Activated T-helper 17 cell treated with anti-CD3 and anti-CD28 coated beads, Interleukin-2, amount 50 U/mL, for 72 hours (primary cell): ENCODE results near the gene VKORC1. TPM values are rescaled to one million over a fixed set of nuclear protein-coding genes. Genes with fewer than 3 reads are reported as not detected.

Experiments
- ATAC-seq: fragments of 150-1000 bp; cut with Tn5 transposase; replicated peaks from 2 replicates; pipeline ENCODE4 v1.10.0; 2021; ENCODE audit warnings: mild to moderate bottlenecking, moderate library complexity
- H3K27ac Mint-ChIP-seq: one replicate; pipeline ENCODE4 v1.8.0; 2022; ENCODE audit warnings: mixed read lengths
- H3K27me3 Mint-ChIP-seq: one replicate; pipeline ENCODE4 v1.8.0; 2022; ENCODE audit warnings: mixed read lengths
- H3K36me3 Mint-ChIP-seq: one replicate; pipeline ENCODE4 v1.8.0; 2022; ENCODE audit warnings: low read depth, mild to moderate bottlenecking, mixed read lengths
- H3K4me1 Mint-ChIP-seq: one replicate; pipeline ENCODE4 v1.8.0; 2022; ENCODE audit warnings: mixed read lengths
- H3K4me3 Mint-ChIP-seq: one replicate; pipeline ENCODE4 v1.8.0; 2022; ENCODE audit warnings: mild to moderate bottlenecking, mixed read lengths
- H3K9me3 Mint-ChIP-seq: one replicate; pipeline ENCODE4 v1.8.0; 2022; ENCODE audit warnings: mixed read lengths
- total RNA-seq, 2 donors: library from RNA; stranded (reverse); gene quantifications; one replicate each; pipeline ENCODE4 v1.2.3, GENCODE V29; 2022

VKORC1 gene
- total RNA-seq, 2 donors from 2014 or later = 75.3 to 107 TPM

DNA sequence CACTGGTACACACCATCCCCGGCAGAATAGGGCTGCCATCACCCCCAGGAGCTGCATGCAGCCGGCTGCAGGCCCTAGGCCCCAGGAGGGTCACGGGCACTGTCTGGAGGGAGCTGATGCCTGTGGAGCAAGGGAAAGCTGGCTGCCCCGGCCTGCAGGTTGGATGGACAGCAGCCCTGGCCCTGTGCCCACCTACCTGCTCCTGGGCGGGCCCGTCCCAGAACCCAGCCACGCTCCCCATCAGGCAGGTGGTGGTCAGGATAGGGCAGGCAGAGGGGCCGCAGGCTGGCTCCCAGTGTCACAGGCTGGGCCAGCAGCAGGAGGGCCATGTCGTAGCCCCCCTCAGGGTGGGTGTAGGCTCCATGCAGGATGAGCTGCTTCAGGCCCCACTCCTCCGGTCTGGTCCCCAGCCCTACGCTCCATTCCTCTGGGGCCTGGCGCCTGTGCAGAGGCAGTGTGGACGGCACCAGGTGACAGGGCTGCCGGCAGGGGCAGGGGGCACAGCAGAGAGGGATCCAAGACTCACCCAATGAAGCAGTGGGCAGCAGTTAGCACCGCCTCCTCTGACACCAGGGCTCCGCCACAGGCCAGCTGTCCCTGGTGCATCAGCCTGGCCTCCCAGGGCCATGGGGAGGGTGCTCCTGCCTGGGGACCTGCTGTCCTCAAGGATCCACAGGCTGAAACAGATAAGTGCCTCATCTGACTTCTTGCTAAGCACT, 9.9 kb downstream of the VKORC1 start:
- H3K27ac Mint-ChIP-seq = no peak overlapping the region
- H3K27me3 Mint-ChIP-seq = no peaks in the 10 kb centered on the region

DNA sequence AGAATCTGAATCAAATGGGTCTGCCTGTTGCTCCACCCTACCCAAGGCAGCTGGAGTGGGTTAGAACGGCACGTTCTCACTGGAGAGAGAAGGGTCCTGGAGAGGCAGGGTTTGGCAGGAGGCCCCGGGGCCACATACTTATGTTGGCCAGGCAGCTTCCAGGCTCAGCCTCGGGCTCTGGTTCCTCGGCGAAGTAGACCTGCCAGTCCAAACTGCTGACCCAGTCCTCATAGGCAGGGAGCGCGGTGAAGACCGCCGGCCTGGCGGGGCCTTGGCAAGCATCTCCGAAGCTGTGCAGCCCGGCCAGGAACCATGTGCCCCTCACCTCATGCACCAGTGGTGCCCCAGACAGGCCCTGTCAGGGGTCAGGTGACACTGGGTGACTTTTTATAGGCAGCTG, 10.6 kb downstream of the VKORC1 start:
- H3K27me3 Mint-ChIP-seq = no peaks in the 10 kb centered on the region
- no peak overlapping the region for H3K27ac Mint-ChIP-seq
- no peaks in the 10 kb centered on the region for H3K9me3 Mint-ChIP-seq
- H3K36me3 Mint-ChIP-seq = peaks cover 39% of the 10 kb centered on the region
- no peak for ATAC-seq
- no peaks in the 10 kb centered on the region for H3K4me1 Mint-ChIP-seq
- H3K4me3 Mint-ChIP-seq = no peak overlapping the region

More for the DNA sequence above, 9.9 kb downstream of the VKORC1 start:
- peak; percentile 6 for ATAC-seq
- H3K4me1 Mint-ChIP-seq = no peaks in the 10 kb centered on the region
- no peak overlapping the region for H3K4me3 Mint-ChIP-seq
- H3K36me3 Mint-ChIP-seq = peaks cover 39% of the 10 kb centered on the region
- H3K9me3 Mint-ChIP-seq = no peaks in the 10 kb centered on the region

DNA sequence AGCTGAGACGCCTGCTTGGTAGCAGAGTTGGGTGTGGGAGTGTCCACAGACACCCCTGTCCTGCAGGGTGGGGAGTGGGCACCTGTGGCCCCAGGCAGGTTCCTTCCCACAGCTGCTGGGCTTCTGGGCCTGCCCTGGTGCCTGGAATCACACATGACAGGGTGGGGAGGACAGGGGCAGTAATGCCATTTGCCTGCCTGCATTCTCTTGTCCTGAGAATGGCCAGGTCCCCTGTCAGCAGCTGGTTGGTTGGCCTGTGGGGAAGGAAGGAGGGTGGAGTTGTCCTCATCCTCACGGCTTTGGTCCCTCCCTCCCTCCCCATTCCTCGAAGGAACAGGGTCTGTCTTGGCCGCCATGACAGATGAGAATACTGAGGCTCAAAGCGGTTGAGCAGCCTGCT, 11.0 kb downstream of the VKORC1 start:
- no peaks in the 10 kb centered on the region for H3K4me1 Mint-ChIP-seq
- no peaks in the 10 kb centered on the region for H3K27me3 Mint-ChIP-seq
- no peaks in the 10 kb centered on the region for H3K9me3 Mint-ChIP-seq
- H3K27ac Mint-ChIP-seq = no peak overlapping the region
- no peak for ATAC-seq
- no peak overlapping the region for H3K4me3 Mint-ChIP-seq
- peaks cover 41% of the 10 kb centered on the region for H3K36me3 Mint-ChIP-seq

DNA sequence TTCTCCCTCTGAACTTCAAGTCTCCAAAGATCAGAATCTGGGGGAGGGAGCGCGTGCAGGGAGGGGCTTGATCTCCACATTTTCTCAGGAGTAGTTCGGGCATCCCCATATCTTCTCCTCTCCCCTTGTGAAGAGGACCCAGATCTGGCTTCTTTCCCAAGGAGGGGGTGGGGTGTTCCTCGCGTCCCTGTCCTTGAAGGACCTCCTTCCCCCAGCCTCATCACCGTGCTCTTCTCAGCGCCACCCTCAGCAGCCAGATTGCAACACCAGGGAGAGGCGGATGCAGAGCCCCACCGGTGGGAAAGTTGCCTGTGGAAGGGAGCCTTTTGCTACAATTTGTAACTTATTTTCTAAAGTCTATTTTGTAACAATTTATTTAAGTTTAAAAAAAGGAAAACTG, 11.5 kb downstream of the VKORC1 start:
- no peak overlapping the region for H3K27ac Mint-ChIP-seq
- peaks cover 46% of the 10 kb centered on the region for H3K36me3 Mint-ChIP-seq
- H3K4me1 Mint-ChIP-seq = no peaks in the 10 kb centered on the region
- no peaks in the 10 kb centered on the region for H3K9me3 Mint-ChIP-seq
- H3K27me3 Mint-ChIP-seq = no peaks in the 10 kb centered on the region
- H3K4me3 Mint-ChIP-seq = no peak overlapping the region
- ATAC-seq = no peak

DNA sequence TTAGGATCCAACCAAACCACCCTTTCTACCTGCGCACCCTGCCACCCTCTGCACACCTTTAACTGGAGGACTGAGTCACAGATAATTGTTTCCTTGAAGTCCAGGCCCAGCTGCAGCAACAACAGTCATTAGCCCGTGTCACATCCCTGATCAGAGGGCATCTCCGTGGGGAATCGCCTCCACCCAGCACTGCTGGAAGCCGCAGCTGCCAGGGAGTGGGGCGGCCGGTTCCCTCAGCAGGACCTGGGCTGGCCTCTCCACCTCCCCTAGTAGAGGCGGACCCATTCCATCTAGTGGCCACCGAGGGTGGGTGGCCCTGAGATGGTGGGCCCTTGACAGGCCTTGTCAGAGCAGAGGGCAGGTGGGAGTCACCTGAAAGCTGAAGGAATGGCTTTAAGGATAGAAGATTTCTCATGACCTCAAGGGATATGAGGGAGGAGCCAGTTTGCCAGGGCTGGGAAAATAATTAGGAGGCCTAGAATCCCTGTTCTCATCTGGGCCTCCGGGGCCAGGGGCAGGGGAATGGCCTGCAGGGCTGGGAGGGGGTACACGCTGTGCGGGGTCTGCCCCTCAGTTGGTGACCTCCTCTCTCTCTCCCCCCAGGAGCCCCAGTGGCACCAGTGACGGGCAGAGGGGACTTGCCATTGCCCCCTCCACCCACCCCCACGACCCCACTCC, 12.1 kb downstream of the VKORC1 start:
- no peaks in the 10 kb centered on the region for H3K27me3 Mint-ChIP-seq
- H3K4me3 Mint-ChIP-seq = no peak overlapping the region
- no peaks in the 10 kb centered on the region for H3K9me3 Mint-ChIP-seq
- peaks cover 52% of the 10 kb centered on the region for H3K36me3 Mint-ChIP-seq
- no peaks in the 10 kb centered on the region for H3K4me1 Mint-ChIP-seq
- H3K27ac Mint-ChIP-seq = peak overlapping the region; percentile 56
- no peak for ATAC-seq

DNA sequence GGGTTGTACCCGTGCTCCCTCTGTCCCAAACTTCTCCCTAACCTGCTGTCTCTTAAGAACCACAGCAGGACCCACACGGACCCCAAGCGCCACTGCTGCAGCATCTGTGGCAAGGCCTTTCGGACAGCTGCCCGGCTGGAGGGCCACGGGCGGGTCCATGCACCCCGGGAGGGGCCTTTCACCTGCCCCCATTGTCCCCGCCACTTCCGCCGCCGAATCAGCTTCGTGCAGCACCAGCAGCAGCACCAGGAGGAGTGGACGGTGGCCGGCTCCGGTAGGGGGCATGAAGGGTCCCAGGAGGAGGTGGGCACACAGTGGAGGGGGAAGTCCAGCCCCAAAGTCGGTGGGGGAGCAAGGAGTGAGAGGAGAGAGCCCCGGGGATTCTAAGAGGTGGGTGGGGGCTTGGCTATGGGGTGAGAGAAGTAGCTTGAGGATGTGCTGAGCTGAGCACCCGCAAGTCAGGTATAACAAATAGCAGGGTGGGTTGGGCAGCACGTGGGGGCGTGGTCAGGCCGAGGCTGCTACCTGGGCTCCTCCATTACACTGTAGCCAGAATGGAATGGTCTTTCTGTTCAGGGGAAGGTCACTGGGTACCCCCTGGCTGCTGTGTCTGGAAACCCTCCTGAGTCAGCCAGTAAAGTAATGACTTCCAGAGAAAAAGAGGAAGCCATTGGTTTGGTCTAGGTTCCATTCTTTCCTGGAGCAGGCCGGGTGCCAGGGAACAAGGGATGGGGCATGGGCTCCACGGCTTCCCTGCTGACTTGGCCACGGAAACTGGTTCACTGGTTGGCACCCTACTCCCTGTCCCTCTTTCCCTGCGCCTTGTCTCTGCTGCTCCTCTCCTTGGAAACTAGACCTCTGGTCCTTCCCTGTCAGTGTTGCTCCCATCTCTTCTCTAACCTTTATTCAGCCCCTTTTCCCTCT, 12.9 kb downstream of the VKORC1 start:
- Mint-ChIP-seq H3K27me3 (no peaks in the 10 kb centered on the region), H3K4me1 (no peaks in the 10 kb centered on the region), H3K27ac (peak overlapping the region; percentile 56), H3K36me3 (peaks cover 60% of the 10 kb centered on the region), H3K4me3 (no peak overlapping the region), H3K9me3 (no peaks in the 10 kb centered on the region)
- no peak for ATAC-seq

DNA sequence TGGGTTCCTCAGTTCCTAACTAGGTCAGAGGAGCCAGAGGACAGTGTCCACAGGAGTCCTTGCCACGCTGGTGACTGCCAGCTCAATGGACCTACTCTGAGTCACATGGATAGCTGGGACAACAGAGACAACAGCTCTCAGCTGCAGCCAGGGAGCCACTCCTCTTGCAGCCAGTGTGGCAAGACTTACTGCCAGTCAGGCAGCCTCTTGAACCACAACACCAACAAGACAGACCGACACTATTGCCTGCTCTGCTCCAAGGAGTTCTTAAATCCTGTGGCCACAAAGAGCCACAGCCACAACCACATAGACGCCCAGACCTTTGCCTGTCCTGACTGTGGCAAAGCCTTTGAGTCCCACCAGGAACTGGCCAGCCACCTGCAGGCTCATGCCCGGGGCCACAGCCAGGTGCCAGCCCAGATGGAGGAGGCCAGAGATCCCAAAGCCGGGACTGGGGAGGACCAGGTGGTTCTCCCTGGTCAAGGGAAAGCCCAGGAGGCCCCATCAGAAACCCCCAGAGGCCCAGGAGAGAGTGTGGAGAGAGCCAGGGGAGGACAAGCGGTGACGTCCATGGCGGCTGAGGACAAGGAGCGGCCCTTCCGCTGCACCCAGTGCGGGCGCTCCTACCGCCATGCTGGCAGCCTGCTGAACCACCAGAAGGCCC, 13.7 kb downstream of the VKORC1 start:
- H3K4me1 Mint-ChIP-seq = no peaks in the 10 kb centered on the region
- no peak overlapping the region for H3K27ac Mint-ChIP-seq
- H3K4me3 Mint-ChIP-seq = no peak overlapping the region
- no peak for ATAC-seq
- no peaks in the 10 kb centered on the region for H3K9me3 Mint-ChIP-seq
- peaks cover 68% of the 10 kb centered on the region for H3K36me3 Mint-ChIP-seq
- H3K27me3 Mint-ChIP-seq = no peaks in the 10 kb centered on the region

DNA sequence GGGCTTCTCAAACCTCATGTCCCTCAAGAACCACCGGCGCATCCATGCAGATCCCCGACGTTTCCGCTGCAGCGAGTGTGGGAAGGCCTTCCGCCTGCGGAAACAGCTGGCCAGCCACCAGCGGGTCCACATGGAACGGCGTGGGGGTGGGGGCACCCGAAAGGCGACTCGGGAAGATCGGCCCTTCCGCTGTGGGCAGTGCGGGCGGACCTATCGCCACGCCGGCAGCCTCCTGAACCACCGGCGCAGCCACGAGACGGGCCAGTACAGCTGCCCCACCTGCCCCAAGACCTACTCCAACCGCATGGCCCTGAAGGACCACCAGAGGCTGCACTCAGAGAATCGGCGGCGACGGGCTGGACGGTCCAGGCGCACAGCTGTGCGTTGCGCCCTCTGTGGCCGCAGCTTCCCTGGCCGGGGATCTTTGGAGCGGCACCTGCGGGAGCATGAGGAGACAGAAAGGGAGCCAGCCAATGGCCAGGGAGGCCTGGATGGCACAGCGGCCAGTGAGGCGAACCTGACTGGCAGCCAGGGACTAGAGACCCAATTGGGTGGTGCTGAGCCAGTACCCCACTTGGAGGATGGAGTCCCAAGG, 14.5 kb downstream of the VKORC1 start:
- Mint-ChIP-seq H3K4me3 (no peak overlapping the region), H3K9me3 (no peaks in the 10 kb centered on the region), H3K27me3 (no peaks in the 10 kb centered on the region), H3K27ac (no peak overlapping the region), H3K4me1 (peaks cover 1% of the 10 kb centered on the region), H3K36me3 (peaks cover 68% of the 10 kb centered on the region)
- ATAC-seq = no peak

DNA sequence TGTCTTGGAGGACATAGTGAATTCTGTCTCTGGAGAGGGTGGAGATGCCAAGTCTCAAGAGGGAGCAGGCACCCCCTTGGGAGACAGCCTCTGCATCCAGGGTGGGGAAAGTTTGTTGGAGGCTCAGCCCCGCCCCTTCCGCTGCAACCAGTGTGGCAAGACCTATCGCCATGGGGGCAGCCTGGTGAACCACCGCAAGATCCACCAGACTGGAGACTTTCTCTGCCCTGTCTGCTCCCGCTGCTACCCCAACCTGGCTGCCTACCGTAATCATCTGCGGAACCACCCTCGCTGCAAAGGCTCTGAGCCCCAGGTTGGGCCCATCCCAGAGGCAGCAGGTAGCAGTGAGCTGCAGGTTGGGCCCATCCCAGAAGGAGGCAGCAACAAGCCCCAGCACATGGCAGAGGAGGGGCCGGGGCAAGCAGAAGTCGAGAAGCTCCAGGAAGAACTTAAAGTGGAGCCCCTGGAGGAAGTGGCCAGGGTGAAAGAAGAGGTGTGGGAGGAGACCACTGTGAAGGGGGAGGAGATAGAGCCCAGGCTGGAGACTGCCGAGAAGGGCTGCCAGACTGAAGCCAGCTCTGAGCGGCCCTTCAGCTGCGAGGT, 15.2 kb downstream of the VKORC1 start:
- no peak for ATAC-seq
- H3K4me1 Mint-ChIP-seq = peaks cover 8% of the 10 kb centered on the region
- no peak overlapping the region for H3K27ac Mint-ChIP-seq
- peaks cover 74% of the 10 kb centered on the region for H3K36me3 Mint-ChIP-seq
- H3K4me3 Mint-ChIP-seq = no peak overlapping the region
- H3K27me3 Mint-ChIP-seq = no peaks in the 10 kb centered on the region
- H3K9me3 Mint-ChIP-seq = no peaks in the 10 kb centered on the region

DNA sequence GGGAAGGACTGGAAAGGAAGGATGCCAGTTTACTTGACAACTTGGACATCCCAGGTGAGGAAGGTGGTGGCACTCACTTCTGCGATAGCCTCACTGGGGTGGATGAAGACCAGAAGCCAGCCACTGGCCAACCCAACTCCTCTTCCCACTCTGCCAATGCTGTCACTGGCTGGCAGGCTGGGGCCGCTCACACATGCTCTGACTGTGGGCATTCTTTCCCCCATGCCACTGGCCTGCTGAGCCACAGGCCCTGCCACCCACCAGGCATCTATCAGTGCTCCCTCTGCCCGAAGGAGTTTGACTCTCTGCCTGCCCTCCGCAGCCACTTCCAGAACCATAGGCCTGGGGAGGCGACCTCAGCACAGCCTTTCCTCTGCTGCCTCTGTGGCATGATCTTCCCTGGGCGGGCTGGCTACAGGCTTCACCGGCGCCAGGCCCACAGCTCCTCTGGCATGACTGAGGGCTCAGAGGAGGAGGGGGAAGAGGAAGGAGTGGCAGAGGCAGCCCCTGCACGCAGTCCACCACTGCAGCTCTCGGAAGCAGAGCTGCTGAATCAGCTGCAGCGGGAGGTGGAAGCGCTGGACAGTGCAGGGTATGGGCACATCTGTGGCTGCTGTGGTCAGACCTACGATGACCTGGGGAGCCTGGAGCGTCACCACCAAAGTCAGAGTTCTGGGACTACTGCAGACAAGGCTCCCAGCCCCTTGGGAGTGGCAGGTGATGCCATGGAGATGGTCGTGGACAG, 15.8 kb downstream of the VKORC1 start:
- no peak for ATAC-seq
- Mint-ChIP-seq H3K4me3 (no peak overlapping the region), H3K36me3 (peaks cover 81% of the 10 kb centered on the region), H3K4me1 (peaks cover 8% of the 10 kb centered on the region), H3K9me3 (no peaks in the 10 kb centered on the region), H3K27me3 (no peaks in the 10 kb centered on the region), H3K27ac (no peak overlapping the region)

DNA sequence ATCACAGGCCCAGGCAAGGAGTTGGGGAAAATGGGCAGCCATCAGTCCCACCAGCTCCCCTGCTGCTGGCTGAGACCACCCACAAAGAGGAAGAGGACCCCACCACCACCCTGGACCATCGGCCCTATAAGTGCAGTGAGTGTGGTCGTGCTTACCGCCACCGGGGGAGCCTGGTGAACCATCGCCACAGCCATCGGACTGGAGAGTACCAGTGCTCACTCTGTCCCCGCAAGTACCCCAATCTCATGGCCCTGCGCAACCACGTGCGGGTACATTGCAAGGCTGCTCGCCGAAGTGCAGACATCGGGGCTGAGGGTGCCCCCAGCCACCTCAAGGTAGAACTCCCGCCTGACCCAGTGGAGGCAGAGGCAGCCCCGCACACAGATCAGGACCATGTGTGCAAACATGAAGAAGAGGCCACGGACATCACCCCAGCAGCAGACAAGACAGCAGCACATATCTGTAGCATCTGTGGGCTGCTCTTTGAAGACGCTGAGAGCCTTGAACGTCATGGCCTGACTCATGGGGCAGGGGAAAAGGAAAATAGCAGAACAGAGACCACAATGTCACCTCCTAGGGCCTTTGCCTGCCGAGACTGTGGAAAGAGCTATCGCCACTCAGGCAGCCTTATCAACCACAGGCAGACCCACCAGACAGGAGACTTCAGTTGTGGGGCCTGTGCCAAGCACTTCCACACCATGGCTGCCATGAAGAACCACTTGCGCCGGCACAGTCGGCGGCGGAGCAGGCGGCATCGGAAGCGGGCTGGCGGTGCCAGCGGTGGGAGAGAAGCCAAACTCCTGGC, 16.8 kb downstream of the VKORC1 start:
- Mint-ChIP-seq H3K4me3 (no peak overlapping the region), H3K4me1 (peaks cover 8% of the 10 kb centered on the region), H3K36me3 (peaks cover 77% of the 10 kb centered on the region), H3K27me3 (no peaks in the 10 kb centered on the region), H3K27ac (peak overlapping the region; percentile 59), H3K9me3 (no peaks in the 10 kb centered on the region)
- no peak for ATAC-seq

DNA sequence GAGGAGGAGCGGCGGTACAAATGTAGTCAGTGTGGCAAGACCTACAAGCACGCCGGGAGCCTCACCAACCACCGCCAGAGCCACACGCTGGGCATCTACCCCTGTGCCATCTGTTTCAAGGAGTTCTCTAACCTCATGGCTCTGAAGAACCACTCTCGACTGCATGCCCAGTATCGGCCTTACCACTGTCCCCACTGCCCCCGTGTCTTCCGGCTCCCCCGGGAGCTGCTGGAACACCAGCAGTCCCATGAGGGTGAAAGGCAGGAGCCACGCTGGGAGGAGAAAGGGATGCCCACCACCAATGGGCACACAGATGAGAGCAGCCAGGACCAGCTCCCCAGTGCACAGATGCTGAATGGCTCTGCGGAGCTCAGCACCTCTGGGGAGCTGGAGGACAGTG, 17.6 kb downstream of the VKORC1 start:
- H3K27me3 Mint-ChIP-seq = no peaks in the 10 kb centered on the region
- no peaks in the 10 kb centered on the region for H3K9me3 Mint-ChIP-seq
- H3K4me3 Mint-ChIP-seq = no peak overlapping the region
- peaks cover 13% of the 10 kb centered on the region for H3K4me1 Mint-ChIP-seq
- no peak overlapping the region for H3K27ac Mint-ChIP-seq
- no peak for ATAC-seq
- peaks cover 78% of the 10 kb centered on the region for H3K36me3 Mint-ChIP-seq
